ENCODE data around the gene P2RY2. TPM values are rescaled to one million over a fixed set of nuclear protein-coding genes. Genes with fewer than 3 reads are reported as not detected.

P2RY2 gene
- total RNA-seq, 1 experiment from 2014 or later: 1.2 TPM

DNA sequence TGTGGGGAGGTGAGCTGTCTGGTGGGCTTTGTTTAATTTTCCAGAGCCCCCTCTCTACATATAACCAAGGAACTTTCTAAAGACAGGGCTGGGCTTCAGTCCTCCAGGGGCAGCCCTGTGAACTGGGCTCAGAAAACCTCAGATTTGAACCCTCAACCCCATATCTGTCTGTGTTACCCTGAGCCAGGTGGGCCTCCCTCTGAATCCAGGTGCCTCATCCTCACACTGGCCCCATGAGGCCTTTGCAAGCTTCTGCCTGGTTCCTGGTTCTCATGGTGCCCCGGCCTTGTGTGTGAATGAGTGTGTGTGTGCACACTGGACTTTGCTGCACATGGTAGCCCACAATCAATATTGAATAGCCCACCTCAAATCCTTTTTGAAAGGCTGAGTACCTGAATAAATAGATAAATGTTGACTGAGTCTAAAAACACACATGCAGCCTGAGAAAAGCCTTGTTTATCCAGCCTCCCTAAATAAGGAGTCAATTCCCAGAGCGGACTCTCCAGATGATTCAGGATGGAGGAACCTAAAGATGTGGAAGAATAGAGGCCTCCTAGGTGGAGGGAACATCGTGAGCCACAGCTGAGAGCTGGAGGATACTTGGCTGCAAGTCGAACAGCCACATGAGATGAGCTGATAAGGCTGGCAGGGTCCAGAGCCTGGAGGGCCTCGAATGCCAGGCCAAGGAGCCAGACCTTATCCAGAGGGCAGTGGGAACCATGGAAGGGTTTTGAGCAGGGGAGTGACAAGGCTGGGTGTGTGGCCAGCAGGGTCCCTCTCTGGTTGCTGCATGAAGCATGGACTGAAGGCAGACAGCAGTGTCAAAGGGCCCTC, 28.1 kb upstream of the P2RY2 start (continued):
- TF ChIP-seq FOXK1 (CRISPR knock-in tag; IDR thresholded peaks at IDR 0.05): no peak

DNA sequence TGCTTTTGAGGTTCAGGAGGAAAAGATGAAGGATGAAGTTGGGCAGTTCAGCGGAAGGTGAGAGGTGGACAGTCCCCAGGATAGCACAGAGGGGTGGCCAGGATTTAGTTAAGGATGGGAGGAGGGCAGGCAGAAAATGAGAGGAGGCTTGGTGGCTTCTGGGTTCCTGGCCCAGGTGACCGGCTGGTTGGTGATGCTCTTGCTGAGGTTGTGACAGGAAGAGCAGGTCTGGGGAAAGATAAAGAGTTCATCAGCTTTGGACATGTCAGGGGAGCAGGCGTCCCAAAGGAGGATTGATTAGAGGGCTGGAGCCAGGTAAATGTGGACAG, 27.6 kb upstream of the P2RY2 start:
- Mint-ChIP-seq H3K4me1 (peaks cover 10% of the 10 kb centered on the region), H3K36me3 (no peaks in the 10 kb centered on the region), H3K27ac (no peak overlapping the region), H3K27me3 (ENCODE audit: low read depth) (peaks cover 2% of the 10 kb centered on the region; the same call in 1 of the 2 replicates), H3K9me3 (no peaks in the 10 kb centered on the region), H3K4me3 (no peak overlapping the region)
- ATAC-seq: no peak
- TF ChIP-seq, protein P1, sequence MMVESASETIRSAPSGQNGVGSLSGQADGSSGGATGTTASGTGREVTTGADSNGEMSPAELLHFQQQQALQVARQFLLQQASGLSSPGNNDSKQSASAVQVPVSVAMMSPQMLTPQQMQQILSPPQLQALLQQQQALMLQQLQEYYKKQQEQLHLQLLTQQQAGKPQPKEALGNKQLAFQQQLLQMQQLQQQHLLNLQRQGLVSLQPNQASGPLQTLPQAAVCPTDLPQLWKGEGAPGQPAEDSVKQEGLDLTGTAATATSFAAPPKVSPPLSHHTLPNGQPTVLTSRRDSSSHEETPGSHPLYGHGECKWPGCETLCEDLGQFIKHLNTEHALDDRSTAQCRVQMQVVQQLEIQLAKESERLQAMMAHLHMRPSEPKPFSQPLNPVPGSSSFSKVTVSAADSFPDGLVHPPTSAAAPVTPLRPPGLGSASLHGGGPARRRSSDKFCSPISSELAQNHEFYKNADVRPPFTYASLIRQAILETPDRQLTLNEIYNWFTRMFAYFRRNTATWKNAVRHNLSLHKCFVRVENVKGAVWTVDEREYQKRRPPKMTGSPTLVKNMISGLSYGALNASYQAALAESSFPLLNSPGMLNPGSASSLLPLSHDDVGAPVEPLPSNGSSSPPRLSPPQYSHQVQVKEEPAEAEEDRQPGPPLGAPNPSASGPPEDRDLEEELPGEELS (CRISPR knock-in tag; IDR thresholded peaks at IDR 0.05): no peak
- TF ChIP-seq CREM (CRISPR knock-in tag; IDR thresholded peaks at IDR 0.05) (no peak), NFYB (CRISPR knock-in tag; conservative IDR thresholded peaks at IDR 0.05; ENCODE audit: low read depth) (no peak), ZNF317 (CRISPR knock-in tag; IDR thresholded peaks at IDR 0.05; ENCODE audit: borderline replicate concordance, low read depth) (no peak), MXD4 (CRISPR knock-in tag; IDR thresholded peaks at IDR 0.05; ENCODE audit: borderline replicate concordance) (no peak), NFATC4 (CRISPR knock-in tag; IDR thresholded peaks at IDR 0.05) (no peak), ETV6 (CRISPR knock-in tag; IDR thresholded peaks at IDR 0.05) (no peak), SP1 (CRISPR knock-in tag; conservative IDR thresholded peaks at IDR 0.05) (no peak), RORB (CRISPR knock-in tag; IDR thresholded peaks at IDR 0.05) (no peak), GTF2I (CRISPR knock-in tag; conservative IDR thresholded peaks at IDR 0.05) (no peak), MYBL2 (CRISPR knock-in tag; IDR thresholded peaks at IDR 0.05) (no peak), ZNF671 (CRISPR knock-in tag; IDR thresholded peaks at IDR 0.05) (no peak), ZNF416 (CRISPR knock-in tag; IDR thresholded peaks at IDR 0.05) (no peak)
- TF ChIP-seq, protein P2, sequence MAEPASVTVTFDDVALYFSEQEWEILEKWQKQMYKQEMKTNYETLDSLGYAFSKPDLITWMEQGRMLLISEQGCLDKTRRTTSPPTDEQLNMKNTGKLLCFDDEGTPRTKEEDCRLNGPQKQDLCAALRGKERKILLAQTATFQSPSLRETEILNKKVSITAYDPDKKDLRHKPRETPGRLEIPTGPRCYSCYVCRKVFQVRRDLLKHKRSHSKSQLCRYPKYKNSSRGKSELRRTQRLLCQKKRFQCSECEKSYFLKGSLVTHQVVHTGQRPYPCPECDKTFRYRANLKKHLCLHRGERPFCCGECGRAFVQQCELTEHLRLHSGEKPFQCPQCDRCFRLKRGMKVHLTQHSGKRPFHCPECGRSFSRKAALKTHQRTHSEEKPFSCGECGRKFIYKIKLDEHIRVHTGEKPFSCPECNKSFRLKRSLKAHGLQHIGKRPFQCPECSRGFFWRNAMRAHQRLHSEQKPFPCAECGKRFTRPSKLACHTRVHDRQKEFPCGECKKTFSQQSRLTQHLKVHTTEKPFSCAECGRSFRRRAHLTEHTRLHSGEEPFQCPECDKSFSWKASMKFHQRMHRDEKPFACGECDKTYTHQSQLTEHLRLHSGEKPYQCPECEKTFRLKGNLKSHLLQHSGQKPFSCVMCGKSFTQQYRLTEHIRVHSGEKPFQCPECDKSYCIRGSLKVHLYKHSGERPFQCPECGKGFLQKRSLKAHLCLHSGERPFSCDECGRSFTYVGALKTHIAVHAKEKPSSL (CRISPR knock-in tag; conservative IDR thresholded peaks at IDR 0.05): no peak
- TF ChIP-seq, protein P3, sequence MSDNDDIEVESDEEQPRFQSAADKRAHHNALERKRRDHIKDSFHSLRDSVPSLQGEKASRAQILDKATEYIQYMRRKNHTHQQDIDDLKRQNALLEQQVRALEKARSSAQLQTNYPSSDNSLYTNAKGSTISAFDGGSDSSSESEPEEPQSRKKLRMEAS (CRISPR knock-in tag; IDR thresholded peaks at IDR 0.05): no peak
- TF ChIP-seq, protein P4, sequence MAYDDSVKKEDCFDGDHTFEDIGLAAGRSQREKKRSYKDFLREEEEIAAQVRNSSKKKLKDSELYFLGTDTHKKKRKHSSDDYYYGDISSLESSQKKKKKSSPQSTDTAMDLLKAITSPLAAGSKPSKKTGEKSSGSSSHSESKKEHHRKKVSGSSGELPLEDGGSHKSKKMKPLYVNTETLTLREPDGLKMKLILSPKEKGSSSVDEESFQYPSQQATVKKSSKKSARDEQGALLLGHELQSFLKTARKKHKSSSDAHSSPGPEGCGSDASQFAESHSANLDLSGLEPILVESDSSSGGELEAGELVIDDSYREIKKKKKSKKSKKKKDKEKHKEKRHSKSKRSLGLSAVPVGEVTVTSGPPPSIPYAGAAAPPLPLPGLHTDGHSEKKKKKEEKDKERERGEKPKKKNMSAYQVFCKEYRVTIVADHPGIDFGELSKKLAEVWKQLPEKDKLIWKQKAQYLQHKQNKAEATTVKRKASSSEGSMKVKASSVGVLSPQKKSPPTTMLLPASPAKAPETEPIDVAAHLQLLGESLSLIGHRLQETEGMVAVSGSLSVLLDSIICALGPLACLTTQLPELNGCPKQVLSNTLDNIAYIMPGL (CRISPR knock-in tag; IDR thresholded peaks at IDR 0.05): no peak
- TF ChIP-seq, protein P5, sequence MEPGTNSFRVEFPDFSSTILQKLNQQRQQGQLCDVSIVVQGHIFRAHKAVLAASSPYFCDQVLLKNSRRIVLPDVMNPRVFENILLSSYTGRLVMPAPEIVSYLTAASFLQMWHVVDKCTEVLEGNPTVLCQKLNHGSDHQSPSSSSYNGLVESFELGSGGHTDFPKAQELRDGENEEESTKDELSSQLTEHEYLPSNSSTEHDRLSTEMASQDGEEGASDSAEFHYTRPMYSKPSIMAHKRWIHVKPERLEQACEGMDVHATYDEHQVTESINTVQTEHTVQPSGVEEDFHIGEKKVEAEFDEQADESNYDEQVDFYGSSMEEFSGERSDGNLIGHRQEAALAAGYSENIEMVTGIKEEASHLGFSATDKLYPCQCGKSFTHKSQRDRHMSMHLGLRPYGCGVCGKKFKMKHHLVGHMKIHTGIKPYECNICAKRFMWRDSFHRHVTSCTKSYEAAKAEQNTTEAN (CRISPR knock-in tag; IDR thresholded peaks at IDR 0.05): no peak
- TF ChIP-seq, protein P6, sequence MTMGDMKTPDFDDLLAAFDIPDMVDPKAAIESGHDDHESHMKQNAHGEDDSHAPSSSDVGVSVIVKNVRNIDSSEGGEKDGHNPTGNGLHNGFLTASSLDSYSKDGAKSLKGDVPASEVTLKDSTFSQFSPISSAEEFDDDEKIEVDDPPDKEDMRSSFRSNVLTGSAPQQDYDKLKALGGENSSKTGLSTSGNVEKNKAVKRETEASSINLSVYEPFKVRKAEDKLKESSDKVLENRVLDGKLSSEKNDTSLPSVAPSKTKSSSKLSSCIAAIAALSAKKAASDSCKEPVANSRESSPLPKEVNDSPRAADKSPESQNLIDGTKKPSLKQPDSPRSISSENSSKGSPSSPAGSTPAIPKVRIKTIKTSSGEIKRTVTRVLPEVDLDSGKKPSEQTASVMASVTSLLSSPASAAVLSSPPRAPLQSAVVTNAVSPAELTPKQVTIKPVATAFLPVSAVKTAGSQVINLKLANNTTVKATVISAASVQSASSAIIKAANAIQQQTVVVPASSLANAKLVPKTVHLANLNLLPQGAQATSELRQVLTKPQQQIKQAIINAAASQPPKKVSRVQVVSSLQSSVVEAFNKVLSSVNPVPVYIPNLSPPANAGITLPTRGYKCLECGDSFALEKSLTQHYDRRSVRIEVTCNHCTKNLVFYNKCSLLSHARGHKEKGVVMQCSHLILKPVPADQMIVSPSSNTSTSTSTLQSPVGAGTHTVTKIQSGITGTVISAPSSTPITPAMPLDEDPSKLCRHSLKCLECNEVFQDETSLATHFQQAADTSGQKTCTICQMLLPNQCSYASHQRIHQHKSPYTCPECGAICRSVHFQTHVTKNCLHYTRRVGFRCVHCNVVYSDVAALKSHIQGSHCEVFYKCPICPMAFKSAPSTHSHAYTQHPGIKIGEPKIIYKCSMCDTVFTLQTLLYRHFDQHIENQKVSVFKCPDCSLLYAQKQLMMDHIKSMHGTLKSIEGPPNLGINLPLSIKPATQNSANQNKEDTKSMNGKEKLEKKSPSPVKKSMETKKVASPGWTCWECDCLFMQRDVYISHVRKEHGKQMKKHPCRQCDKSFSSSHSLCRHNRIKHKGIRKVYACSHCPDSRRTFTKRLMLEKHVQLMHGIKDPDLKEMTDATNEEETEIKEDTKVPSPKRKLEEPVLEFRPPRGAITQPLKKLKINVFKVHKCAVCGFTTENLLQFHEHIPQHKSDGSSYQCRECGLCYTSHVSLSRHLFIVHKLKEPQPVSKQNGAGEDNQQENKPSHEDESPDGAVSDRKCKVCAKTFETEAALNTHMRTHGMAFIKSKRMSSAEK (CRISPR knock-in tag; IDR thresholded peaks at IDR 0.05; ENCODE audit: borderline replicate concordance): no peak
- TF ChIP-seq, protein P7, sequence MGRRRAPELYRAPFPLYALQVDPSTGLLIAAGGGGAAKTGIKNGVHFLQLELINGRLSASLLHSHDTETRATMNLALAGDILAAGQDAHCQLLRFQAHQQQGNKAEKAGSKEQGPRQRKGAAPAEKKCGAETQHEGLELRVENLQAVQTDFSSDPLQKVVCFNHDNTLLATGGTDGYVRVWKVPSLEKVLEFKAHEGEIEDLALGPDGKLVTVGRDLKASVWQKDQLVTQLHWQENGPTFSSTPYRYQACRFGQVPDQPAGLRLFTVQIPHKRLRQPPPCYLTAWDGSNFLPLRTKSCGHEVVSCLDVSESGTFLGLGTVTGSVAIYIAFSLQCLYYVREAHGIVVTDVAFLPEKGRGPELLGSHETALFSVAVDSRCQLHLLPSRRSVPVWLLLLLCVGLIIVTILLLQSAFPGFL (CRISPR knock-in tag; IDR thresholded peaks at IDR 0.05; ENCODE audit: borderline replicate concordance): no peak
- ChIA-PET CTCF (interaction anchor here (1.0 to 2.2 kb wide), 3 partner anchors 8 to 52 kb away, joined by 3 to 6 read pairs (median 4); no protein-coding TSS in a partner anchor), POLR2A (no interaction called here)
- DNase-seq (ENCODE audit: low spot score): no peak

All from WTC11 (cell line).